ENCODE measurements around the gene FBXO39. TPM values are rescaled to one million over a fixed set of nuclear protein-coding genes. Genes with fewer than 3 reads are reported as not detected.

FBXO39 gene
- total RNA-seq, 1 experiment from 2014 or later = not detected

DNA sequence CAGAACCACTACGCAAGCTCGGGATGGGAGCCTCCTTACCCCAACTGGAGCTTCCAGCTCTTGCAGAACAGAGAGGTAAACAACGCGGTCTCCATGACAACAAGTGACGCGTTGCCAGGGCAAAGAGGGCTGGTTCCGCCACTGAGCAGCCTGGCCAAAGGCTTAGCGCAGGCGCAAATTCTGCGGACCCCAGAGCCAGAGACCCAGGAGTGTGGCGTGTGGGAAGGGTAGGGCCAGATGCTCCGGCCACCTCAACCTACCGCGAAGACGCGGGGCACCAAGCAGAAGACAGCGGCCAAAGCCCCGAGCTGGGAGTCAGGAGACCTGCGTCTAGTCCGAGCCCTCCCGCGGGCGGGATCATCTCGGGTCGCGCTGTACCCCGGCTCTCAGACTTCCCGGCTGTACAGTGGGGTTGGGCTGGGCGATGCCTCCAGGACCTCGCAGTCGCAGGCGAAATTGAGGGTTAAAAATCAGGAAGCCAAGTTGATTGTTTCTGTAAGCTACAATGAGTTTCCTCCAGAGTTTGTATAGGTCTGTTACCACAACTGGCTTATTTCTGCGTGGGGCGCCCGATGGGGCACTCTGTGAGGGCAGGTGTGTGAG, 55.7 kb downstream of the FBXO39 start, which contains the start of gene TEKT1:
TSS of gene TEKT1 (minus strand) at position 69 of the 603 bp plus-strand sequence. CDS start 1,353 bp downstream, outside the sequence.
- no peak for TF ChIP-seq EZH2 (IDR thresholded peaks at IDR 0.05)
- TF ChIP-seq CBX3 (IDR thresholded peaks at IDR 0.05; ENCODE audit: low read depth) = no peak
- no peak for TF ChIP-seq EGR1 (IDR thresholded peaks at IDR 0.05; ENCODE audit: low read depth)
- no peak for TF ChIP-seq SIN3A (IDR thresholded peaks at IDR 0.05; ENCODE audit: low read depth)
- TF ChIP-seq, protein P1, sequence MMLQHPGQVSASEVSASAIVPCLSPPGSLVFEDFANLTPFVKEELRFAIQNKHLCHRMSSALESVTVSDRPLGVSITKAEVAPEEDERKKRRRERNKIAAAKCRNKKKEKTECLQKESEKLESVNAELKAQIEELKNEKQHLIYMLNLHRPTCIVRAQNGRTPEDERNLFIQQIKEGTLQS (IDR thresholded peaks at IDR 0.05) = no peak
- TF ChIP-seq YY1 (IDR thresholded peaks at IDR 0.05; ENCODE audit: extremely low read depth, insufficient replicate concordance, low read depth, low read length) = no peak
- no peak for TF ChIP-seq POLR2AphosphoS5 (IDR thresholded peaks at IDR 0.05; ENCODE audit: low read depth, low read length)
- TF ChIP-seq POLR2A (IDR thresholded peaks at IDR 0.05; ENCODE audit: borderline replicate concordance, extremely low read depth, insufficient read depth, insufficient read length) = no peak
- no peak for TF ChIP-seq FOSL1 (IDR thresholded peaks at IDR 0.05; ENCODE audit: low read depth)
- TF ChIP-seq SP1 (IDR thresholded peaks at IDR 0.05; ENCODE audit: low read depth) = no peak
- no peak for TF ChIP-seq JUND (IDR thresholded peaks at IDR 0.05)
- H4K20me1 ChIP-seq (ENCODE audit: insufficient read depth) = no peaks in the 10 kb centered on the region
- DNase-seq (ENCODE audit: low read depth, low spot score) (no peak), ATAC-seq (no peak)
- H3K9ac ChIP-seq (ENCODE audit: low read length) = no peak within 1 kb of the TSS
- H3K79me2 ChIP-seq (ENCODE audit: insufficient read depth, low read length) = no peaks in the 10 kb centered on the region
- RAD21 ChIA-PET (ENCODE audit: low non-redundant PET in 1 of 2, low total read pairs in 2 of 2, uncharacterized antibody in 2 of 2, unreplicated experiment in 2 of 2) = no interaction called here
- intact Hi-C loops (cut with micrococcal nuclease) = no loop called here
- H3K9me2 ChIP-seq (ENCODE audit: insufficient read depth) = no peaks in the 10 kb centered on the region
- H3K27ac ChIP-seq (ENCODE audit: low read depth, low read length) = no peak within 1 kb of the TSS
- H3K27me3 ChIP-seq (ENCODE audit: insufficient read depth, low read length) = peaks cover 22% of the 10 kb centered on the region
- H3K4me2 ChIP-seq (ENCODE audit: low read length) = no peak within 1 kb of the TSS
- H3K4me1 ChIP-seq (ENCODE audit: control insufficient read depth in 1 of 2, insufficient read depth in 2 of 2, low read length in 2 of 2) = no peaks in the 10 kb centered on the region
- POLR2A ChIA-PET = no interaction called here
- no peaks in the 10 kb centered on the region for H3K9me3 ChIP-seq (ENCODE audit: control insufficient read depth in 1 of 2, insufficient read depth in 1 of 2, low read depth in 1 of 2, low read length in 2 of 2)
- no TSS peak for BruUV-seq (replicated peaks)
- H3K4me3 ChIP-seq (replicated peaks in 1 of 2; ENCODE audit: low read depth in 1 of 2, low read length in 2 of 2) = no peak within 1 kb of the TSS
- CTCF ChIA-PET = no interaction called here
- no peaks in the 10 kb centered on the region for H3K36me3 ChIP-seq (ENCODE audit: control insufficient read depth in 1 of 2, insufficient read depth in 2 of 2, low read length in 2 of 2)
- no peak within 1 kb of the TSS for H2AFZ ChIP-seq (ENCODE audit: low read depth, low read length, poor library complexity, severe bottlenecking)

Other genes with a start within 250 kb of the FBXO39 start
- 4.2 TPM for gene PITPNM3, start 219.7 kb upstream of the FBXO39 start, total RNA-seq (2021; ENCODE audit: unreplicated experiment)
- gene KIAA0753, start 135.5 kb upstream of the FBXO39 start, total RNA-seq (2021; ENCODE audit: unreplicated experiment) = 18.3 TPM
- gene TXNDC17, start 135.2 kb upstream of the FBXO39 start, total RNA-seq (2021; ENCODE audit: unreplicated experiment) = 121 TPM
- 20.3 TPM for gene MED31, start 124.6 kb upstream of the FBXO39 start, total RNA-seq (2021; ENCODE audit: unreplicated experiment)
- 0.76 TPM for gene C17orf100, start 124.5 kb upstream of the FBXO39 start, total RNA-seq (2021; ENCODE audit: unreplicated experiment)
- gene SLC13A5, start 62.8 kb upstream of the FBXO39 start, total RNA-seq (2021; ENCODE audit: unreplicated experiment) = 0.07 TPM
- gene XAF1, start 20.2 kb upstream of the FBXO39 start, total RNA-seq (2021; ENCODE audit: unreplicated experiment) = 0.25 TPM
- gene TEKT1, start 55.5 kb downstream of the FBXO39 start, total RNA-seq (2021; ENCODE audit: unreplicated experiment) = not detected
- gene ALOX12, start 219.8 kb downstream of the FBXO39 start, total RNA-seq (2021; ENCODE audit: unreplicated experiment) = not detected
- 160 TPM for gene RNASEK, start 236.4 kb downstream of the FBXO39 start, total RNA-seq (2021; ENCODE audit: unreplicated experiment)
- 0.57 TPM for gene BCL6B, start 246.8 kb downstream of the FBXO39 start, total RNA-seq (2021; ENCODE audit: unreplicated experiment)